ENCODE data around the gene JPH4.

Gene JPH4

DNA sequence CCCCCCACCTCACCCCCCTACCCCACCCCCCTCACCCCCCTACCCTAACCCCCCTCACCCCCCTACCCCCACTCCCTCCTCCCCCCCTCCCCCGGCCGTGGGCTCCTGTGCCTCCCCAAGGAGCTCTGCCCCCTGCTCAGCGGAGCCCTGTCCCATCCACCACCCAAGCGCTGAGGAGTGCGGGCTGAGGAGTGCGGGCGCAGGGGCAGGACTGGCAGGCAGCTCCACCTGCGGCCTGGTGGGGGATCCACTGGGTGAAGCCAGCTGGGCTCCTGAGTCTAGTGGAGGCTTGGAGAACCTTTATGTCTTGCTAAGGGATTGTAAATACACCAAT is 2.3 kb upstream of the JPH4 start:
- DNase-seq (ENCODE audit: extremely low read depth in 1 of 2, low read depth in 1 of 2), result no peak

DNA sequence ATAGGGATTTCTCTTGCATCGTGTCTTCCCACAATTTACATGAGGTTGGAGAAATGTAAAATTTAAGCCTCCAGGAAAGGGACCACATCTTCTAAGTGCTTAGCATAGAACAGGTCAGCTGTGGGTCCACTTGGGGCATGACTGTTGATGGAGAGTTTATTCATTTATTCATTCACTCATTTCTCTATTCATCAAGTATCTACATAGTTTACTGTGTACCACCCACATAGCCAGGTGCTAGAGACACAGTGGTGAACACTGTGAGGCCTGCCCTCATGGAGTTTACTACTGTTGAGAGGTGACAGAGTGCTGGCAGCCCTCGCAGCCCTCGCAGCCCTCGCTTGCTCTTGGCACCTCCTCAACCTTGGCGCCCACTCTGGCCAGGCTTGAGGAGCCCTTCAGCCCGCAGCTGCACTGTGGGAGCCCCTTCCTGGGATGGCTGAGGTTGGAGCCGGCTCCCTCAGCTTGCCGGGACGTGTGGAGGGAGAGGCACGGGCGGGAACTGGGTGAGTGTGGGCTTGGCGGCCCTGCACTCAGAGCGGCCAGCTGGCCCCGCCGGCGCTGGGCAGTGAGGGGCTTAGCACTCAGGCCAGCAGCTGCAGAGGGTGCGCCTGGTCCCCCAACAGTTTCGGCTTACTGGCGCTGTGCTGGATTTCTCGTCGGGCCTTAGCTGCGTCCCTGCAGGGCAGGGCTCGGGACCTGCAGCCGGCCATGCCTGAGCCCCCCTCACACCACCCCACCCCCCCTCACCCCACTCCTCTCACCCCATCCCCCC is 1.7 kb upstream of the JPH4 start:
- DNase-seq (ENCODE audit: extremely low read depth in 1 of 2, low read depth in 1 of 2), result no peak

DNA sequence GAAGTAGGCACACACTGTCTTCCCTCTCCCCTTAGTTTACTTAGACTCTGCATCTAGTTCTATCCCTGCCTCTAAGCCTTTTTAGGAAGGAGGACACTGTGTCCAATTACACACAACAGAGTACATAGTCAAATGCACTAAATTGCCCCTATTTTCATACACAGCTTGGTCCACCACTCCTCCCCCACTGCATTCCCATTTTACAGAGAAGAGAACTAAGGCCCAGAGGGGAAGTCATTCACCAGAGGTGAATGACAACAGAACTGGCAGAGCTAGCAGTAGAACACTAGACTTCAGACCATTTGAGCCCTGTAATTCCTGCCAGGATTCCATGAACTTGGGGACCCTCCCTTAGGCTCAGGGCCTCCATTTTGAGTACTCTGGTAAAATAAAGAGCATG is 1.1 kb upstream of the JPH4 start:
- no peak for DNase-seq (ENCODE audit: extremely low read depth in 1 of 2, low read depth in 1 of 2)

DNA sequence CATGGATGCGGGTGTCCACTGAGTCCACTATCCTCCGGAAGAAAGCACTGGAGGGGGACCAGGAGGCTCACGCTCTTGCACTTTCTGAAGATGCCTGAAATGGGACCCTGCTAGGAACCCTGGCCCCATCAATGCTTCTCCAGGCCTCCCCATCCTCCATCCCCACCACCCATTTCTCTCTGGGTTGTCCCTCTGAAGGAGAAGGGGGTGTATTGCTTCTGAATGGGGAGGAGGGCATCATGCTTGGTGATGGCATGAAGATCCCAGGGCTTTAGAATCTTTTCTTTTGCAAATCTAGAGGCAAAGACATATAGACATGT is 681 bp upstream of the JPH4 start:
- no peak for DNase-seq (ENCODE audit: extremely low read depth in 1 of 2, low read depth in 1 of 2)

DNA sequence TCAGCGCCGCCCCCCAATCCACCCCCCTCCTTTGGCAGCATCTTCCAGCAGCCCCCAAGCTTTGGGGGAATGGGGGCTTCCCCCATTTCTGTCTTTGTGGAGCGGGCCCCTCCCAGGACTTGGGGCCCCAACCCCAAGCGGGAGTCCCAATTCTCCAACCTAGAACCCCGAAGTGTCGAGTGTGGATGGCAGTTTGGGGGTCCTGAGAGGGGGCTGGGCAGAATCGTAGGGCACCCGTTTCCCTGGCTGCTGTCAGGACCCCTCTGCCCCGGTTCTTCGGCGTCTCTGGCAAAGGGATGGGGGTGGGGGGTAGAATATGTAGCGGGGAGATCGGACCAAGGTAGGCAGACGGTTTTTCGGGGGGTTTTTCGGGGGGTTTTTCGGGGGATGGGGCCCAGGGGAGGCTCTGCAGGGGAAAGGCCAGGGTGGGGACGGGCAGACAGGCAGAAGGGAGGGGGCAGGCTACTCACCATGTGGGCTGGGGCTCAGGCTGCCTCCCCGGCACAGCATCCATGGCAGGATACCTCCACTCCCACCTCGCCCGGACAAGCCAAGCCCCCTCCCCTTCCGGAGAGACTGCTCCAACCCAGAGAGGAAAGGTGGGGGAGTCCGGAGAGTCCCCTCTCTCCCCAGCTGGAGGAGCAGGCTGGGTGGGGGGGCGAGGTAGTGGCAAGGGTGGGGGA is 739 bp downstream of the JPH4 start:
- DNase-seq (ENCODE audit: extremely low read depth in 1 of 2, low read depth in 1 of 2), result no peak

DNA sequence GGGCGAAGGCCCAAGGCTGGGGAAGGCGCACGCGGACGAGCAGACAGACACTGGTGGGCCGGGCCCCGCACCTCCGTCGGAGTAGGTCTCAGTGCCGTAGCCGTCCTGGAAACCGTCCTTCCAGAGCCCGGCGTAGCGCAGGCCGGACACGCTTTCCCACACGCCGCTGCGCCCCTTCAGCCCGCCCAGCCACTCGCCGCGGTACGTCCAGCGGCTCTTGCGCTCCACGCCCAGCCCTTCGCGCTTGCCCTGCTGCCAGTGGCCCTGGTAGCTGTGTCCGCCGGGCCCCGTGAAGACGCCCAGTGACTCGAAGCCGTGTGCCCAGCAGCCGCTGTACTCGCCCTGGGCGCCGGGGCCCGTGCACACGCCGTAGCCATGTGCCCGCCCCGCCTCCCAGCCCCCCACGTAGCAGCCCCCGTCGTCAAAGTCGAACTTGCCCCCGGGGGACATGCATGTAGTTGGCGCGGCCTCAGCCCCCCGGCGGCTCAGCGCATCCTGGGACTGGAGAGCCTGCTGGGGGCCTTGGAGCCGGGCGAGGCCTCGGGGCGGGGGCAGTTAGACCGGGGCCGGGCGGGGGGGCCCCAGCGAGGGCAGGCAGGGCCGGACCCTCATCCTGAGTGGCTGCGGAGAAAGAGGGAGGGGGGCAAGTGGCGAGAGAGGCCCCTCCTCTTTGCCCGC is 1.4 kb downstream of the JPH4 start:
- no peak for DNase-seq (ENCODE audit: extremely low read depth in 1 of 2, low read depth in 1 of 2)

DNA sequence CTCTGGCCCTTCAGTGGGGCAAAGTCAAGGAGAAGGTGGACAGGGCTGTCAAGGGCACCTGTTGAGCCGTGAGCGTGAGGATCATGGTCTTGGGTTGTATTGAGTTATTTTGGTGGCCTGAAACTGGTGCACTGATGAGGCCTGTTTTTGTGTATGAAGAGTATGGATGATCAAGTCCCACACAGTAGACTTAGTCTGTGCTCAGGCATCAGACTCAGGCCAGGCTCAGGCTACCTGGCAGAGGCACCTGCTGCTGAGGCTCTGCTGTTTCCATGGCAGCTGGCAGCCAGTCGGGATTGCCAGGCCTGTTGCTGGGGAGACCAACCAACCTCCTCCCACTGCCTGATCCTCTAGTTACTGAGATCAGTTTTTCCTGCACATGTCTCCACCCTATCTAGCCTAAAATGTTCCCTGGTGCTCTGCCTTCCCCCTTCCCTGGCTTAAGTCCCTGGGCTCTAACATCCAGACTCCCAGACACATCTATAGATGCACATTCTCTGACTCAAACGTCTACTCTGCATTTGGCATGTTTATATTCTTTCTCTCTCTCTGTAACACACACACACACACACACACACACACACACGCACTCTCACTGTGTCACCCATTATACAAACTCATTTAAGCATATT is 5.1 kb downstream of the JPH4 start:
- DNase-seq (ENCODE audit: extremely low read depth in 1 of 2, low read depth in 1 of 2), result no peak

DNA sequence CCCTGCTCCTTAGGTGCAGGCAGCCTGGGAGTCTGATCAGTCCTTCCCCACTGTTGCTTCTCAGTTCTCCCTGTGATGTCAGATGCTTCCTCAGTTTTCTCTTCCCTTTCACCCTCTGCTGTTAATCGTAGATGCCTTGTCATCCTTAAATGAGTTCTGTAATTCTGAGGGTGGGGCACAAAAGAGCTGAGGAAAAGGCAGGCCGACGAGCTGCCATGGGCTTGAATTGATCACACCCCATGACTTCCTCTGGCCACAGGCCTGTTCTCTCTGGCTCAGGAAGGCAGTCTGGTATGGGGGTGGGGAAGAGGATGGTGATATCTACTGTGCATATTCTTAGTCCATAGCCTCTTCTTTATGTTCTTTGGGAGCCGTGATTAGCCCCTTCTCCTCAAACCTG is 5.8 kb downstream of the JPH4 start:
- no peak for DNase-seq (ENCODE audit: extremely low read depth in 1 of 2, low read depth in 1 of 2)

DNA sequence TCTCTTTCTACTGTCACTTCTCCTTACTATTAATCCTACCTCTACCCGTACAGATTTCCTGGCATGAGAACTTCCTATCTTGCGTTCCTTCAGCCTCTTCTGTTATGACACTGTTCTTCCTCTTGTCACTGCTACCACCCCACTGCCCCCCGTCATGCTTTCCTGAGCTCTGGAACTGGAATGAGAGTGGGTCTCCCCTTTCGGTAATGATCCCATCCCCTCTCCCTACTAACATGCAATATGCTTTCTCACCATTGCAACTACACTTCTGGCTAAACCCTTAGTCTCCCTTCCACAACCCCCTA is 6.1 kb downstream of the JPH4 start:
- no peak for DNase-seq (ENCODE audit: extremely low read depth in 1 of 2, low read depth in 1 of 2)

DNA sequence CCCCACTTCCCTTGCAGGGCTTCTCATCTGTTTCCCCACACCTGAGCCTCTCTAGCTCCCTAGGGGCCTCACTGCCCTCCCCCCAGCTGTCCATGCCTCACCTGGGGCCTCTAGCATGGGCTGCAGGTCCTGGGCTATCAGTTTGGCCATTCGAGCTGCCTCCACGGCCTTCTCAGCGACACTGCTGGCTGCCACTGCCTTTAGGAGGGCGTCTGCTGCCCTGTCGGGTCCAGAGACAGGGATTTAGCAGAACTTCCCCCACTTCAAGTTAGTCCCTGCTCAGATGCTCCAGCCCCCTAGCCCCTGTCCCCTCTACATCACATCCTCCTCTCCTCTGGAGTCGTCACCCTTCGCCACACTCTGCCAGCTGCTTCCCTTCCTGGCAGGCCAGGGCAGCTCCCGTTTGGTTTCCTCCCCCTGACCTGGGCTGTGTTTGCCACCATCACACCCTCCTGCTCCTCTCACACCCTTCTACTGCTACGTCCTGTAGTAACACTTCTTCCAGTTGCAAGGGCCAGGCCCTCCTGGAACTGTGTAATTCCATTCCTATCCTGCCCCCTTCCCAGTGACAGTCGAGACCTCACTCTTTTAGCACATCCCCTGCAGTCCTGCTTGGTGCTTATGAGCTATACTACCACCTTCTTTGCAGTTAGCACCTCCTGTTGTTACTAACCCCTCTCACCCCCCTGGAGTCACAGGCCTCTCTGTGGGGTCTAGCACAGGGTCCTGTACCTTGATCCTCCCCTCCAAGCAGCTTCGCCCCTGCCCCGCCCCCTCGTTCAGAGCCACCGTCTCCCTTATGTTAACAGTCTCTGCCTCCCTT is 6.7 kb downstream of the JPH4 start:
- no peak for DNase-seq (ENCODE audit: extremely low read depth in 1 of 2, low read depth in 1 of 2)

DNA sequence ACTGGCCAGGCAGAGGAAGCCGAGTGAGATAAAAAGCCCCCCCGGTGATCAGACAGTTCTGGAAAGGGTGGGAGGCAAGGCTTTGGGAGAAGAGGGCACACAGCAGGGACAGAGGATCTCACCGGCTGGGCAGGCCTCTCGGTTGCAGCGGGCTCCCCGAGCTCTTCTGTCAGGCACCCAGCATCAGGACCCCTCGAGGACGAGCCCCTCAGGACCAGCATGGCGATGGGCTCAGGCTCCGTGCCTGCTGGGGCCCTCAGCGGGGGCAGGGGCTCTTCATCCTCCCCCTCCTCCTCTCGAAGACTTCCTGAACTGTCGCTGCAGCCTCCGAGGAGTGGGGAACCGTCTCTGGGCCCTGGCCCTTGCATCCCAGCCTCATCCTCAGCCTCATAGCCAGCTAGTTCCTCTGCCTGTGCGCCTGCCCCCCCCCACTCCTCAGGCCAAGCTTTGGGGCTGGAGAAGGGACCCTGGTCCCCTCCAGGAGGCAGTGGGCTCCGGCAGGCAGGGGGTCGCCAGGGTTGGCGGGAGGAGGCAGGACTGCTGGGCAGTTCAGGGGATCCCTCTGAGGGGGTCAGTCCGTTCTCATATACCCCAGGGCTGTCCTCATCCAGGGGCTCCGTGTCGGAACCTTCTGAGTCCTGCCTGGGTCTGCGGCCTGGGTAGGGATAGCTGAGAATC is 7.6 kb downstream of the JPH4 start:
- DNase-seq (ENCODE audit: extremely low read depth in 1 of 2, low read depth in 1 of 2), result no peak

DNA sequence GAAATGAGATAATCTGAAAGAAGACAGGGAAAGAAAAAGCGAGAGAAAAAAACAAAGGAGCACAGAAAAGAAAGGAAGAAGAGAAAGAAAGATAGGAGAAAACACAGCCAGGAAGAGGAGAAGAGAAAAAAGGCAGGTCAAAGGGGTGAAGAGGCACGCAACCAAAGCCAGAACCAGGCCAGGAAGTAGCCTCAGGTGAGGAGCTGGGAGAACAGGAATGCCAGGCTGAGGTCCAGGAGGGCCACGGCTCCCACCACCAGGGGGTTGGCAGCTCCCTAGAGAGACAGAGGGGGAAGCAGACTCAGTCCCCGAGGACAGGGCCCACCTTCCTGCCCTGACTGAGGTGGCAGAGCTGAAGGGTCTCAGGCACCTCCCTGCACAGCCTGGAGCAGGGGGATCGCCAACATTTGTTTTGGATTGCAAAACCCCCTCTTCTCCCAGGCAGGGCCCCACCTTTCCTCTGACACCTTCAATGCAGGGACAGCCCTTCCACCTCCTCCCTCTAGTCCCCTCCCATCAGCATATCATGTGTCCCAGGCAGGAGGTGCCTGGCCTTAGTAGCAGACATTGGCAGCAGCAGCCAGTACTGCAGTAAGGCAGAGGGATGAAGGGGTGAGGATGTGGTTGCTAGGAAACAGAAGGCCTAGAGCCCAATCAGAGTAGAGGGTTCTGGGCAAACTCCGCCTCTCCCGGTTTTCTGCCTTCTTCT is 9.0 kb downstream of the JPH4 start:
- DNase-seq (ENCODE audit: extremely low read depth in 1 of 2, low read depth in 1 of 2), result no peak

DNA sequence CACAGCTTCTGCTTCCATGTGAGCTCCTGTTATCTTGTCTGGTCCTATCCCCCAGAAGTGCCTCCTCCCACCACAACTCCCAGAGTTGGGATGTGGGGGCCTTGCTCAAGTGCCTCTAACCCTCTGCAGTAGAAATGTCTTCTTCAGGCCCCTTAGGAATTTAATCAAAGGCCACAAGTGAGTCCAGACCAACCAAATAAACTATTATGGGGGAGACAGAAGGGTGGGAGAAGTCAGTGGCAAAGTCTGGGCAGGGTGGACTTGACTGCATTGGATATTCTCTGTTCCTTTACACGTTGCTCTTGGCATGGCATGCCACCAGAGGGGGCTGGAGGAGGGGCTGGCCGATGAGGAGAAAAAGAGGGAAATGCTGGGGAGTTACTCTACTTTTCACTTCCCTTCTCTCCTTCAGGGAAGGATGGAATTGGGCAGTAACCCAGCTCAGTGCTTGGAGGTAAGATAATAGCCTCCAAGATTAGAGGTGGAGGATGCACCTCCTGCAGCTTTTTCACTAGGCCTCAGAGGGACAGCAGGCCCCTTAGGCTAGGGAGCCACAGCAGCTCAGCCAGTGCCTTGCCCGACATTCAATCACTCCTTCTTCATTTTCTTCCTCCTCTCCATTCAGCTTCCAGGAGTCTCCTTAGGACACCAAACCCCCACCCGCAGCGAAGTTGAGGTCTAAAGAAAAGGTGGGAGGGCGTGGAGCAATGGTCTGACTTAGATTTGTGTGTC is 9.8 kb downstream of the JPH4 start:
- DNase-seq (ENCODE audit: extremely low read depth in 1 of 2, low read depth in 1 of 2), result no peak

DNA sequence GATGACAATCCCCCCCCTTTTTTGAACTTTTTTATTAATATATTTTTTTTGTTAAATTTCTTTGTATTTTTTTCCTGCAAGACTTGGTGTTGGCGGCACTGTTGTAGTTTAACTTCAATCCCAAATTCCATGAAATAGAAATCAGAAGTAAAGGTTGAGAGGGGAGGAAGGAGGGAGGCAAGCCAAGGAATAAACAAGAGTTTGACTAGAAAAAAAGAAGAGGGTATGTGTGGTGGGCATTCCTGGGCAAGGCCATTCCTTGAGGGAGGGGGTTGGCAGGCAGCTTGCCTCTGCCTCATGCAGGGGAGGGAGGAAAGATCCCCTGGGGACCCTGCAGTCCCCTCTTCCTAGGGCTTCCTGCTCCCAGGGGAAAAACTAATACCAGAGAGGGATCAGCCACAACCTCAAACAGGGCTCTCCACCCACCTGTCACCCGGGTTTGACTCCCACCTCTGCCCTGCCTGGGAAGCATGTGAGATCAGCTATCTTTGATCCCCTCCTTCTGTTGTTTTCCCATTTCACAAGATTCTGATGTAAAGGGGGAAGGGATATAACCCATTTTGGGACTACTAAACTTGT is 10.5 kb downstream of the JPH4 start:
- no peak for DNase-seq (ENCODE audit: extremely low read depth in 1 of 2, low read depth in 1 of 2)

DNA sequence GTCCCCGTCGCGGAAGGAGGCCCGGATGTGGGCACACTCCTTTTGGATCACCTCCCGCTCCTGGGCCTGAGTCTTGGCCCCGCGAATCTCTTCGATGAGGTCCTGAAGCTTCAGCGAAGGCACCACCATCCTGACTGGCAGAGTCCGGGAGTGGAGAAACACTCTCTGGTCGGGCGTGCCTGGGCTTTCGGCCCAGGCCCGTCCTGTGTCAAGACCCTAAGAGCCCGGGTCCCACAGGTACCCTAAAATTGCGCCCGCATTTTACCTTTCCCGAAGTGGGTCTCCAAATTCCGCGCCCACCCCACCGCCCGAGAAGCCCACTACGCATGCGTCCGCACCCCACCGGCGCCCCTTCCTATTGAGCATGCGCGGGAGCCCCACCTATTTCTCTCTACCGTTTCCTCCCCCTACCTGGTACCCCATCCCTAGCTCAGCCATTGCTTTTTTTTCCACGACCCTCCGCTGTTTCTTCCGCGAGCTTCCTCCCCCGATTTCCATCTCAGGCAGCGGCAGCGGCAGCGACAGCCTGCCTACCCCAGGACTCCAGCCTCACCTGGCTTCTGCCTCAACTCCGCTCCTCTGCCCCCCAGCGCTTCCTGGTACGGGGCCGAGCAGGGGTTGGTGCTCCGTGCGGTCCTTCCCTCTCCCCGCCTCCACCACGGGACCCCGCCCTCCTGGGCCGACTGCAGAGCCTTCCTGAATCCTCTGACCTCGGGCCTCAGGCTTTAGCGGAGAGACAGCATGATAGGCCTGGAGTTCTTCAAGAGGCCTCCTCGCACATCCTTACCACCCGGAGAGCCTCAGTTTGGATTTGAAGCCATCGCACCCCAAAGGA is 11.2 kb downstream of the JPH4 start, which contains the start of gene AP1G2:
AP1G2 (minus strand) TSS at position 606 of the 835 bp plus-strand sequence; CDS start at position 129, 477 bp downstream.
- DNase-seq (ENCODE audit: extremely low read depth in 1 of 2, low read depth in 1 of 2), result peak; percentile 80 to 91

DNA sequence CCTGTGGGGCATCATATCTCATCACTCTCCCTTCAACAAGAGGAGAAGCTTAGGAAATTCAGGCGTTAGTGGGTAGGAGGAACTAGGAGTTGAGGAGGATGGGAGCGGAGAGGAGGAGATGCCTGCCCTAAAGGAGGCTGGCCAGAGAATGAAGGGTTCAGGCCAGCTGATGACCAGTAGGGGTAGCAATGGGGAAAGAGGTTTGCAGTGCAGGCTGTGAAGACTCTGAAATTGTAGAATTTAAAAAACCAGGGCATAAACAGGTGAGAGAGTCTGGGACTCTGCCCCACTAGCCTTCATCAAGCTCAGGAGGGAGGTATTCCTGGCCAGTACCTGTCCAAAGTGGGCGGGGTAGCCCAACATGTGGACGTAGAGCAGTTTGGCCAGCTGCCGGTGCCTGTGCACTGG is 11.8 kb downstream of the JPH4 start:
- DNase-seq (ENCODE audit: extremely low read depth in 1 of 2, low read depth in 1 of 2), result no peak

DNA sequence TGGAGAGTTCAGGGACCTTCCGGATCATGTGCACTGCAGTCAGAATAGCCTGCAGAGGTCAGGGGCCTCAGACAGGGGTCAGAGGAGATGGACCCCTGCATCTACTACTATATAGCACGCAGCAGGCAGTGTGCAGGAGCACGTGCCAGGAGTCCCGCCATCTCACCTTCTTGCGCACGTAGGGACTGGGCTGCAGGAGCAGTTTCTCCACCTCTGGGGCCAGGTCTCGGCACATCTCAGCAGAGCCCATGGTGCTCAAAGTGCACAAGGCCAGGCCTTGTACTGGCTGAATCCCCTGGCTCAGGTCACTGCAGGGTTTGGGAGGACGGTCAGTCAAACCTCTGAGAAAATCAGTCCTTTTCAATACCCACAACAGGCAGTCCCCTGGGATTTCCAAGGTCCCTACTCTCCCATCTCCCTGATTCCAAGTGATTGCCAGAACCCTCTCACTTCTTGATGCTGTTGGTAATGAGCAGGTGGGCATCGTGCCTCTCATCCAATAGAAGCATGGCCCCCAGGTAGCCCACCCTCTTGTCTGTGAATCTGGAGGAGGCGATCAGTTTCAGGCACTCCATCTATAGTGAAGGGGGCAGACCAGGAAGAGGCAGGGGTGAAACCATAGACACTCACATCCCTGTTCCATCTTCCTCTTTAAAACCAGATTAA is 12.3 kb downstream of the JPH4 start:
- DNase-seq (ENCODE audit: extremely low read depth in 1 of 2, low read depth in 1 of 2), result no peak
